Measurements from ENCODE around the gene EXOC4.

GRCh38 chr7:133601617-133602016 lies 348.7 kb downstream of the EXOC4 start:
- TF ChIP-seq YY1 (IDR thresholded peaks at IDR 0.05; ENCODE audit: insufficient read depth, insufficient read length) (no peak), ZNF274 (IDR thresholded peaks at IDR 0.05; ENCODE audit: low read depth, low read length) (no peak), SUZ12 (IDR thresholded peaks at IDR 0.05; ENCODE audit: extremely low read depth, insufficient read depth, insufficient read length) (no peak)

All from NT2/D1 (cell line).